A549 (cell line): Measurements from ENCODE around the gene DLG2. TPM values are rescaled to one million over a fixed set of nuclear protein-coding genes. Genes with fewer than 3 reads are reported as not detected.

Experiments used
- ATAC-seq, 2 experiments: fragments of 200-7000 bp in 1 of 2; fragments of >200 bp in 1 of 2; cut with Nextera tagmentation in 1 of 2; cut with Tn5 transposase in 1 of 2; 3 replicates each; pipeline versions ENCODE4 v1.8.0 to v1.9.1; 2018 to 2020; ENCODE audit warnings: mild to moderate bottlenecking in 1 of 2, moderate library complexity in 1 of 2
- CTCF ChIA-PET: fragments of 300-600 bp; sonication (Branson Sonifier 250); formaldehyde crosslinking; extraction: SDS; loops from one replicate; lab custom pipeline; 2021; ENCODE audit warnings: antibody characterized with exemption, inconsistent platforms; lab: Yijun Ruan, JAX
- POLR2A ChIA-PET: fragments of 350-600 bp; formaldehyde crosslinking; extraction: SDS; loops from one replicate; lab custom pipeline; 2021; ENCODE audit warnings: antibody characterized with exemption, inconsistent platforms; lab: Yijun Ruan, JAX
- DNase-seq, 2 experiments: peaks; one replicate each; pipeline versions ENCODE4 v3.0.0 to v3.0.0-alpha.2; 2011 to 2016; ENCODE audit warnings: low read depth in 1 of 2, low spot score in 1 of 2
- FAIRE-seq: peaks from 2 replicates; lab custom pipeline; 2011; peaks lifted over from hg19 to GRCh38; lab: Jason Lieb, UNC
- H3K27ac ChIP-seq, 2 experiments: fragments of >200 bp; sonication (Bioruptor Twin); formaldehyde crosslinking; 3 replicates each; pipeline ENCODE4 v1.5.1; 2016 to 2017
- H3K4me1 ChIP-seq: fragments of >200 bp; sonication (Bioruptor Twin); formaldehyde crosslinking; 3 replicates; pipeline ENCODE4 v1.6.1; 2016
- H3K4me2 ChIP-seq: fragments of >200 bp; sonication (Bioruptor Twin); formaldehyde crosslinking; 3 replicates; pipeline ENCODE4 v1.6.1; 2016
- H3K4me3 ChIP-seq: fragments of >200 bp; sonication (Bioruptor Twin); formaldehyde crosslinking; 3 replicates; pipeline ENCODE4 v1.5.1; 2016
- H3K9me3 ChIP-seq: fragments of >200 bp; sonication (Bioruptor Twin); formaldehyde crosslinking; 3 replicates; pipeline ENCODE4 v1.6.1; 2016
- ATOH8 ChIP-seq: fragments of 250-450 bp; sonication (Bioruptor Pico); IDR thresholded peaks from 2 replicates; pipeline ENCODE4 v1.5.0; 2020; ENCODE audit warnings: low read depth, mild to moderate bottlenecking, moderate library complexity
- BCL3 ChIP-seq: fragments of >200 bp; sonication (Bioruptor Twin); formaldehyde crosslinking; IDR thresholded peaks from 3 replicates; pipeline ENCODE4 v1.6.1; 2016
- CBX2 ChIP-seq: fragments of 200-600 bp; sonication (generic); IDR thresholded peaks from 2 replicates; pipeline ENCODE4 v1.6.1; 2016; ENCODE audit warnings: low read depth, mild to moderate bottlenecking, borderline replicate concordance
- EHF ChIP-seq: fragments of 250-450 bp; sonication (Bioruptor Pico); IDR thresholded peaks from 2 replicates; pipeline ENCODE4 v1.5.0; 2020; ENCODE audit warnings: mild to moderate bottlenecking
- EP300 ChIP-seq, 2 experiments: fragments of >200 bp; sonication (Bioruptor Twin); formaldehyde crosslinking; IDR thresholded peaks; 2 replicates in 1 of 2; 3 replicates in 1 of 2; pipeline ENCODE4 v1.6.1; 2016 to 2017
- HES2 ChIP-seq: fragments of >200 bp; sonication (Bioruptor Twin); formaldehyde crosslinking; IDR thresholded peaks from 2 replicates; pipeline ENCODE4 v1.6.1; 2016
- JUN ChIP-seq, 2 experiments: fragments of >200 bp; sonication (Bioruptor Twin); formaldehyde crosslinking; IDR thresholded peaks; 2 replicates in 1 of 2; 3 replicates in 1 of 2; pipeline ENCODE4 v1.6.1; 2016 to 2017
- JUNB ChIP-seq: fragments of >200 bp; sonication (Bioruptor Twin); formaldehyde crosslinking; IDR thresholded peaks from 2 replicates; pipeline ENCODE4 v1.6.1; 2016
- KDM5A ChIP-seq: fragments of 200-600 bp; sonication (generic); IDR thresholded peaks from 2 replicates; pipeline ENCODE4 v1.6.1; 2016; ENCODE audit warnings: antibody characterized with exemption, mild to moderate bottlenecking
- MAFK ChIP-seq: fragments of 450-650 bp; IDR thresholded peaks from 2 replicates; pipeline ENCODE4 v1.6.1; 2014; ENCODE audit not compliant: partially characterized antibody
- MYC ChIP-seq: IDR thresholded peaks from 2 replicates; pipeline ENCODE4 v1.6.1; 2012; ENCODE audit warnings: mild to moderate bottlenecking, inconsistent platforms, low read length, improper control_type of control experiment, borderline replicate concordance
- NPAS2 ChIP-seq: fragments of 250-450 bp; sonication (Bioruptor Pico); IDR thresholded peaks from 2 replicates; pipeline ENCODE4 v1.8.0; 2022; ENCODE audit warnings: mild to moderate bottlenecking, moderate library complexity, borderline replicate concordance
- NR3C1 ChIP-seq: fragments of >200 bp; sonication (Bioruptor Twin); formaldehyde crosslinking; IDR thresholded peaks from 3 replicates; pipeline ENCODE4 v1.6.1; 2017
- PBX3 ChIP-seq: IDR thresholded peaks from 2 replicates; pipeline ENCODE4 v1.6.1; 2012
- PHF8 ChIP-seq: fragments of 200-600 bp; sonication (generic); IDR thresholded peaks from 2 replicates; pipeline ENCODE4 v1.6.1; 2016; ENCODE audit warnings: low read depth, mild to moderate bottlenecking, antibody characterized with exemption, moderate library complexity, borderline replicate concordance
- POLR2AphosphoS2 ChIP-seq: conservative IDR thresholded peaks from 2 replicates; pipeline ENCODE4 v1.6.1; 2012; ENCODE audit warnings: low read length, improper control_type of control experiment, inconsistent platforms
- RCOR1 ChIP-seq: fragments of 150-350 bp; IDR thresholded peaks from 2 replicates; pipeline ENCODE4 v1.6.1; 2014; ENCODE audit warnings: antibody characterized with exemption, low read length, low read depth
- REST ChIP-seq: fragments of 200-600 bp; sonication (generic); IDR thresholded peaks from 2 replicates; pipeline ENCODE4 v1.6.1; 2016; ENCODE audit warnings: antibody characterized with exemption, mild to moderate bottlenecking, moderate library complexity
- RNF2 ChIP-seq: fragments of 200-600 bp; sonication (generic); IDR thresholded peaks from 2 replicates; pipeline ENCODE4 v1.6.1; 2016; ENCODE audit warnings: low read depth, mild to moderate bottlenecking, antibody characterized with exemption, moderate library complexity, borderline replicate concordance
- SMC3 ChIP-seq: fragments of >200 bp; sonication (Bioruptor Twin); formaldehyde crosslinking; IDR thresholded peaks from 3 replicates; pipeline ENCODE4 v1.6.1; 2018; ENCODE audit warnings: inconsistent platforms
- TFCP2L1 ChIP-seq: fragments of 250-450 bp; sonication (Bioruptor Pico); IDR thresholded peaks from 2 replicates; pipeline ENCODE4 v1.5.0; 2021; ENCODE audit warnings: mild to moderate bottlenecking
- USF2 ChIP-seq: fragments of 450-650 bp; IDR thresholded peaks from 2 replicates; pipeline ENCODE4 v1.6.1; 2014; ENCODE audit warnings: antibody characterized with exemption
- ZC3H11A ChIP-seq: fragments of 450-650 bp; IDR thresholded peaks from 2 replicates; pipeline ENCODE4 v1.6.1; 2014; ENCODE audit warnings: antibody characterized with exemption, mild to moderate bottlenecking
- ZNF302 ChIP-seq: fragments of 250-450 bp; sonication (Bioruptor Pico); IDR thresholded peaks from 2 replicates; pipeline ENCODE4 v1.9.0; 2021; ENCODE audit warnings: inconsistent platforms, mild to moderate bottlenecking, moderate library complexity
- ZSCAN20 ChIP-seq: fragments of 250-450 bp; sonication (Bioruptor Pico); IDR thresholded peaks from 2 replicates; pipeline ENCODE4 v1.8.0; 2022; ENCODE audit warnings: mild to moderate bottlenecking, moderate library complexity
- WGBS: methylation state at CpG from one replicate; pipeline ENCODE4 v1.1.6; 2017; ENCODE audit errors: missing lambda C conversion rate; 5-methylcytosine and 5-hydroxymethylcytosine counted together
- polyA plus RNA-seq, 4 experiments: library from polyadenylated mRNA; depleted of rRNA in 3 of 4; stranded (reverse); fragments of >200 nt; fragmentation: RNase III in 1 of 4; extraction: RNeasy Plus Mini Kit Qiagen cat#74134 plus additional on column Dnase treatment in 1 of 4; gene quantifications; 2 replicates in 3 of 4; 3 replicates in 1 of 4; pipeline ENCODE4 v1.2.3, GENCODE V29; 2011 to 2017
- TF ChIP-seq, protein P1 (sequence below): fragments of >200 bp; sonication (Bioruptor Twin); formaldehyde crosslinking; IDR thresholded peaks from 3 replicates; pipeline ENCODE4 v1.5.1; 2016

Gene DLG2
- polyA plus RNA-seq, 2 of the 4 experiments (the other 2 are of a cell fraction) = 0.26 to 0.79 TPM

GRCh38 chr11:84799112-84799511 lies 828.0 kb downstream of the DLG2 start:
- TF ChIP-seq REST (no peak), BCL3 (no peak), NR3C1 (no peak), NPAS2 (CRISPR knock-in tag) (no peak), JUN (IDR thresholded peaks at IDR 0.05) (no peak), MAFK (no peak), ZSCAN20 (CRISPR knock-in tag) (no peak), JUNB (no peak), EP300 (IDR thresholded peaks at IDR 0.05) (no peak), KDM5A (no peak), PHF8 (no peak), ATOH8 (CRISPR knock-in tag) (no peak), POLR2AphosphoS2 (no peak), MYC (no peak)
- TF ChIP-seq, protein P1, sequence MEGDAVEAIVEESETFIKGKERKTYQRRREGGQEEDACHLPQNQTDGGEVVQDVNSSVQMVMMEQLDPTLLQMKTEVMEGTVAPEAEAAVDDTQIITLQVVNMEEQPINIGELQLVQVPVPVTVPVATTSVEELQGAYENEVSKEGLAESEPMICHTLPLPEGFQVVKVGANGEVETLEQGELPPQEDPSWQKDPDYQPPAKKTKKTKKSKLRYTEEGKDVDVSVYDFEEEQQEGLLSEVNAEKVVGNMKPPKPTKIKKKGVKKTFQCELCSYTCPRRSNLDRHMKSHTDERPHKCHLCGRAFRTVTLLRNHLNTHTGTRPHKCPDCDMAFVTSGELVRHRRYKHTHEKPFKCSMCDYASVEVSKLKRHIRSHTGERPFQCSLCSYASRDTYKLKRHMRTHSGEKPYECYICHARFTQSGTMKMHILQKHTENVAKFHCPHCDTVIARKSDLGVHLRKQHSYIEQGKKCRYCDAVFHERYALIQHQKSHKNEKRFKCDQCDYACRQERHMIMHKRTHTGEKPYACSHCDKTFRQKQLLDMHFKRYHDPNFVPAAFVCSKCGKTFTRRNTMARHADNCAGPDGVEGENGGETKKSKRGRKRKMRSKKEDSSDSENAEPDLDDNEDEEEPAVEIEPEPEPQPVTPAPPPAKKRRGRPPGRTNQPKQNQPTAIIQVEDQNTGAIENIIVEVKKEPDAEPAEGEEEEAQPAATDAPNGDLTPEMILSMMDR = no peak
- POLR2A ChIA-PET = no interaction called here
- 52% methylated on average over 3 of the region's 3 CpGs for WGBS
- DNase-seq = no peak
- Histone ChIP-seq H3K4me3 (no peak overlapping the region), H3K4me1 (no peaks in the 10 kb centered on the region), H3K27ac (no peak overlapping the region), H3K4me2 (no peak overlapping the region), H3K9me3 (no peaks in the 10 kb centered on the region)
- no peak for FAIRE-seq
- CTCF ChIA-PET = interaction anchor here (0.8 to 1.5 kb wide), 2 partner anchors 16 to 791 kb away, joined by 3 to 4 read pairs; no protein-coding TSS in a partner anchor
- ATAC-seq = no peak

DNA sequence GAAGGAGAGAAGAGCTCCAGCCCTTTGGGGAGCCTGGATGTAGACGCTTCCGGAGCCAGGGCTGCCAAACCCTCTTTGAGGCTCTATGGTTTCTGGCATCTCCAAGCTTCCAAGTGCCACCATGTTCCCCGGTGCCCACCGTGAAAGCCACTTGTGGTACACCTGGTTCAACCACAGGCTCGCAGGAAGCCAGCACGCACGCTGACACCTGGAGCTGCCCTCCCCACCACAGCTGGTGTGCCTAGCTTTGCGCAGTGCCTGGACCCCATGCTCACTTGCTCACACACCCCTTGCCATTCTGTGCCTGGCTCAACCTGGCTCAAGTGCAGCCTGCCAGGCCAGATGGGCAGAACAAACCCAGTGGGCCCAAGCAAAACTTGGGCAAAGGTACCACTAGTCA lies 831.4 kb downstream of the DLG2 start:
- WGBS = 46% methylated on average over 7 of the region's 8 CpGs
- Histone ChIP-seq H3K9me3 (no peaks in the 10 kb centered on the region), H3K4me3 (no peak overlapping the region), H3K4me1 (no peaks in the 10 kb centered on the region), H3K4me2 (no peak overlapping the region), H3K27ac (no peak overlapping the region)
- FAIRE-seq (no peak), ATAC-seq (no peak), DNase-seq (no peak)
- ChIA-PET CTCF (interaction anchor here (1.2 to 2.0 kb wide), 2 partner anchors 13 to 795 kb away, joined by 4 to 7 read pairs; no protein-coding TSS in a partner anchor), POLR2A (no interaction called here)
- TF ChIP-seq ZC3H11A = no peak
- TF ChIP-seq NPAS2 (CRISPR knock-in tag) = no peak
- no peak for TF ChIP-seq PBX3
- TF ChIP-seq PHF8 = no peak
- TF ChIP-seq MYC = no peak
- TF ChIP-seq HES2 = no peak
- TF ChIP-seq RNF2 = no peak
- no peak for TF ChIP-seq BCL3
- TF ChIP-seq ZSCAN20 (CRISPR knock-in tag) = no peak
- TF ChIP-seq USF2 = no peak
- TF ChIP-seq SMC3 = no peak
- TF ChIP-seq RCOR1 = no peak
- TF ChIP-seq TFCP2L1 (CRISPR knock-in tag) = no peak
- no peak for TF ChIP-seq ZNF302 (CRISPR knock-in tag)
- TF ChIP-seq EHF (CRISPR knock-in tag) = no peak
- TF ChIP-seq CBX2 = no peak
